ENCODE data around the gene ASTN2. TPM values are rescaled to one million over a fixed set of nuclear protein-coding genes. Genes with fewer than 3 reads are reported as not detected.

The ASTN2 gene
- total and polyA plus RNA-seq, 12 donors: 1.9 to 11.1 (median 4.0) TPM

- 77 to 83% methylated on average over 3 of the region's 3 CpGs for WGBS, 2 donors
- no peak overlapping the region for H3K27ac ChIP-seq
- intact Hi-C loops (cut with DNase I): no loop called here
These were observed 537.8 kb downstream of the ASTN2 start for GRCh38 chr9:116877072-116877471.

GRCh38 chr9:116875576-116875975, 539.3 kb downstream of the ASTN2 start:
- intact Hi-C loops (cut with DNase I): no loop called here
- WGBS, 2 donors: 52 to 68% methylated on average over 1 of the region's 1 CpG

More at GRCh38 chr9:116877072-116877471, 537.8 kb downstream of the ASTN2 start:
- no peak for TF ChIP-seq CTCF (IDR thresholded peaks at IDR 0.05)
- H3K27me3 ChIP-seq: peaks cover 0 to 4% (median 0%) of the 10 kb centered on the region in 7 donors
- DNase-seq: no peak
- H3K36me3 ChIP-seq: no peaks in the 10 kb centered on the region
- no peak overlapping the region for H3K4me3 ChIP-seq
- H3K4me1 ChIP-seq: no peaks in the 10 kb centered on the region
- H3K9me3 ChIP-seq: peaks cover 0 to 40% (median 21%) of the 10 kb centered on the region in 11 donors
- ATAC-seq: no peak

GRCh38 chr9:116873937-116874914, 540.6 kb downstream of the ASTN2 start:
- WGBS, 2 donors: 71 to 72% methylated on average over 6 of the region's 6 CpGs
- H3K4me3 ChIP-seq: no peak overlapping the region
- H3K27me3 ChIP-seq: peaks cover 0 to 4% (median 0%) of the 10 kb centered on the region in 7 donors
- DNase-seq: no peak
- ATAC-seq: no peak
- TF ChIP-seq CTCF (IDR thresholded peaks at IDR 0.05): no peak
- H3K9me3 ChIP-seq: peaks cover 0 to 40% (median 21%) of the 10 kb centered on the region in 11 donors
- H3K27ac ChIP-seq: no peak overlapping the region
- intact Hi-C loops (cut with DNase I): no loop called here
- H3K36me3 ChIP-seq: no peaks in the 10 kb centered on the region
- no peaks in the 10 kb centered on the region for H3K4me1 ChIP-seq

More at GRCh38 chr9:116875576-116875975, 539.3 kb downstream of the ASTN2 start:
- ATAC-seq (no peak), DNase-seq (no peak)
- H3K36me3 ChIP-seq: no peaks in the 10 kb centered on the region
- peaks cover 0 to 4% (median 0%) of the 10 kb centered on the region in 7 donors for H3K27me3 ChIP-seq
- no peak for TF ChIP-seq CTCF (IDR thresholded peaks at IDR 0.05)
- H3K27ac ChIP-seq: no peak overlapping the region
- H3K9me3 ChIP-seq: peaks cover 0 to 40% (median 21%) of the 10 kb centered on the region in 11 donors
- H3K4me3 ChIP-seq: no peak overlapping the region
- no peaks in the 10 kb centered on the region for H3K4me1 ChIP-seq

DNA sequence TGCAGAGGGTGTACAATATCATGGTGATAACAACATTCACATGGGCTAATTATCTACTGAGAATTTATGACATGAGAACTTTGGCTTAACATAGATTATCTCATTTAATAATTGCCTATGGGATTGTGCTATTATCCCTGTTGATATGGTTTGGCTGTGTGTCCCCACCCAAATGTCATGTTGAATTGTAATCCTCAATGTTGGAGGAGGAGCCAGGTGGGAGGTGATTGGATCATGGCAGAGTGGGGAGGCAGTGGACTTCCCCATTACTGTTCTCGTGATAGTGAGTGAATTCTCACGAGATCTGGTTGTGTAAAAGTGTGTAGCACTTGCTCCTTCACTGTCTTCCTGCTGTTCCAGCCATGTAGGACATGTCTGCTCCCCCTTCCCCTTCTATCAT, 541.4 kb downstream of the ASTN2 start:
- H3K9me3 ChIP-seq: peaks cover 0 to 38% (median 21%) of the 10 kb centered on the region in 11 donors
- WGBS, 2 donors: 51 to 57% methylated on average over 2 of the region's 2 CpGs
- no peak for ATAC-seq

More for the DNA sequence above, 541.4 kb downstream of the ASTN2 start:
- no peak for DNase-seq
- no peaks in the 10 kb centered on the region for H3K36me3 ChIP-seq
- no peak overlapping the region for H3K4me3 ChIP-seq
- intact Hi-C loops (cut with DNase I): no loop called here
- no peak for TF ChIP-seq CTCF (IDR thresholded peaks at IDR 0.05)
- H3K4me1 ChIP-seq: no peaks in the 10 kb centered on the region
- peaks cover 0 to 4% (median 0%) of the 10 kb centered on the region in 7 donors for H3K27me3 ChIP-seq
- no peak overlapping the region for H3K27ac ChIP-seq
